Activated CD4-positive, alpha-beta T cell treated with anti-CD3 and anti-CD28 coated beads for 4 hours (primary cell): ENCODE results near the gene NSD2.
"Not testable (repeated sequence)": the region's sequence is repeated elsewhere in the genome, so short reads cannot be mapped to it uniquely, and the experiment has no call there.

Source experiments
- DNase-seq, 2 donors: peaks; one replicate each; pipeline ENCODE4 v3.0.0-alpha.2; 2020

The NSD2 gene

GRCh38 chr4:1899149-1900086 lies 28.2 kb downstream of the NSD2 start:
- DNase-seq, result peak; percentile 70

- no peak for DNase-seq
Observed at GRCh38 chr4:1900087-1900433, 28.9 kb downstream of the NSD2 start.

- DNase-seq, result no peak
Observed at GRCh38 chr4:1900624-1901023, 29.4 kb downstream of the NSD2 start.

GRCh38 chr4:1901127-1901526 lies 29.9 kb downstream of the NSD2 start:
- no peak for DNase-seq

GRCh38 chr4:1902243-1902642 lies 31.1 kb downstream of the NSD2 start:
- DNase-seq, result no peak

- no peak for DNase-seq
Observed at GRCh38 chr4:1903035-1903434, 31.8 kb downstream of the NSD2 start.

- no peak for DNase-seq
Observed at GRCh38 chr4:1904042-1904441, 32.8 kb downstream of the NSD2 start.

- DNase-seq, result no peak
Observed at GRCh38 chr4:1907848-1908525, 36.8 kb downstream of the NSD2 start.

GRCh38 chr4:1909696-1910095 lies 38.5 kb downstream of the NSD2 start:
- not testable (repeated sequence) for DNase-seq

GRCh38 chr4:1910643-1911042 lies 39.5 kb downstream of the NSD2 start:
- peak in 1 of 2 donors; percentile 18 for DNase-seq

GRCh38 chr4:1911316-1911715 lies 40.1 kb downstream of the NSD2 start:
- not testable (repeated sequence) for DNase-seq

GRCh38 chr4:1922821-1923220 lies 51.6 kb downstream of the NSD2 start:
- no peak for DNase-seq

GRCh38 chr4:1927675-1928074 lies 56.5 kb downstream of the NSD2 start:
- no peak for DNase-seq

- DNase-seq, result no peak
Observed at GRCh38 chr4:1928356-1929239, 57.4 kb downstream of the NSD2 start.

GRCh38 chr4:1932736-1933135 lies 61.5 kb downstream of the NSD2 start:
- DNase-seq, result no peak

GRCh38 chr4:1933700-1934099 lies 62.5 kb downstream of the NSD2 start:
- no peak for DNase-seq

- no peak for DNase-seq
Observed at GRCh38 chr4:1937550-1937949, 66.4 kb downstream of the NSD2 start.

GRCh38 chr4:1938027-1938426 lies 66.8 kb downstream of the NSD2 start:
- DNase-seq, result no peak

GRCh38 chr4:1939664-1940509 lies 68.7 kb downstream of the NSD2 start:
- DNase-seq, result no peak

- no peak for DNase-seq
Observed at GRCh38 chr4:1940566-1940965, 69.4 kb downstream of the NSD2 start.

- no peak for DNase-seq
Observed at GRCh38 chr4:1943928-1944327, 72.7 kb downstream of the NSD2 start.
